ENCODE measurements around the gene SMG6.
"Not testable (repeated sequence)": the region's sequence is repeated elsewhere in the genome, so short reads cannot be mapped to it uniquely, and the experiment has no call there.

Gene SMG6

GRCh38 chr17:2227025-2227699 lies 76.4 kb downstream of the SMG6 start:
- DNase-seq, result no peak

GRCh38 chr17:2223617-2223927 lies 80.0 kb downstream of the SMG6 start:
- DNase-seq, result no peak

GRCh38 chr17:2222901-2223616 lies 80.5 kb downstream of the SMG6 start:
- peak; percentile 50 for DNase-seq

- DNase-seq, result no peak
Measured at GRCh38 chr17:2222301-2222700, 81.3 kb downstream of the SMG6 start.

- no peak for DNase-seq
Measured at GRCh38 chr17:2218426-2218825, 85.2 kb downstream of the SMG6 start.

- peak; percentile 70 for DNase-seq
Measured at GRCh38 chr17:2215616-2216364, 87.8 kb downstream of the SMG6 start.

- no peak for DNase-seq
Measured at GRCh38 chr17:2214929-2215615, 88.5 kb downstream of the SMG6 start.

- DNase-seq, result no peak
Measured at GRCh38 chr17:2214047-2214928, 89.3 kb downstream of the SMG6 start.

- DNase-seq, result no peak
Measured at GRCh38 chr17:2213291-2213960, 90.2 kb downstream of the SMG6 start.

- no peak for DNase-seq
Measured at GRCh38 chr17:2212400-2212981, 91.1 kb downstream of the SMG6 start.

GRCh38 chr17:2211661-2212399 lies 91.8 kb downstream of the SMG6 start:
- no peak for DNase-seq

- no peak for DNase-seq
Measured at GRCh38 chr17:2210726-2211125, 92.9 kb downstream of the SMG6 start.

GRCh38 chr17:2207815-2208515 lies 95.6 kb downstream of the SMG6 start:
- no peak for DNase-seq

- DNase-seq, result no peak
Measured at GRCh38 chr17:2204393-2204792, 99.2 kb downstream of the SMG6 start.

GRCh38 chr17:2203818-2204217 lies 99.8 kb downstream of the SMG6 start:
- no peak for DNase-seq

GRCh38 chr17:2202996-2203575 lies 100.5 kb downstream of the SMG6 start:
- no peak for DNase-seq

GRCh38 chr17:2202302-2202995 lies 101.1 kb downstream of the SMG6 start:
- DNase-seq, result no peak

GRCh38 chr17:2199386-2199785 lies 104.2 kb downstream of the SMG6 start:
- not testable (repeated sequence) for DNase-seq

GRCh38 chr17:2198927-2199326 lies 104.7 kb downstream of the SMG6 start:
- no peak for DNase-seq

Measured in activated T-cell treated with anti-CD3 and anti-CD28 coated beads, Interleukin-2, amount 50 U/mL, for 1 hour (primary cell).